Measurements from ENCODE around the gene MYCBPAP. TPM values are rescaled to one million over a fixed set of nuclear protein-coding genes. Genes with fewer than 3 reads are reported as not detected.

The MYCBPAP gene
- total and polyA plus RNA-seq, 2 experiments from 2014 or later = 0.32 to 1.4 TPM

GRCh38 chr17:50549256-50549941 is 41.2 kb downstream of the MYCBPAP start:
- in situ Hi-C loops (cut with MboI) = loop anchor here (5.0 kb wide), 1 partner anchor 148 kb away; no protein-coding TSS in a partner anchor
- no peaks in the 10 kb centered on the region for H3K9me3 ChIP-seq (ENCODE audit: low read depth)

GRCh38 chr17:50549969-50550368 is 41.7 kb downstream of the MYCBPAP start:
- in situ Hi-C loops (cut with MboI) = loop anchor here (5.0 kb wide), 1 partner anchor 147 kb away; no protein-coding TSS in a partner anchor
- no peak overlapping the region for H3K4me2 ChIP-seq (ENCODE audit: unreplicated experiment)

More at GRCh38 chr17:50549256-50549941, 41.2 kb downstream of the MYCBPAP start:
- no peak overlapping the region for H3K4me3 ChIP-seq
- H4K20me1 ChIP-seq (ENCODE audit: insufficient read depth) = no peaks in the 10 kb centered on the region
- no peak overlapping the region for H3K27ac ChIP-seq
- no peak for DNase-seq
- H3K4me1 ChIP-seq (ENCODE audit: insufficient read depth) = peaks cover 6% of the 10 kb centered on the region; the same call in 1 of the 2 replicates
- no peak overlapping the region for H3K4me2 ChIP-seq (ENCODE audit: unreplicated experiment)
- no peak overlapping the region for H3K9ac ChIP-seq
- H3K79me2 ChIP-seq (ENCODE audit: insufficient read depth) = peaks cover 15% of the 10 kb centered on the region
- WGBS, 2 experiments (ENCODE audit: low coverage in 1 of 2, low lambda C conversion rate in 2 of 2, missing lambda C conversion rate in 2 of 2) = 94 to 97% methylated on average over 19 of the region's 19 CpGs
- no peaks in the 10 kb centered on the region for H3K9me2 ChIP-seq (ENCODE audit: insufficient read depth)
- no peaks in the 10 kb centered on the region for H3F3A ChIP-seq (ENCODE audit: insufficient read depth)
- no peak for TF ChIP-seq EZH2phosphoT487 (IDR thresholded peaks at IDR 0.05; ENCODE audit: insufficient read depth, low read depth)
- TF ChIP-seq EZH2 (IDR thresholded peaks at IDR 0.05; ENCODE audit: insufficient read depth, poor library complexity, severe bottlenecking) = no peak
- H2AFZ ChIP-seq = no peak overlapping the region
- no peaks in the 10 kb centered on the region for H3K36me3 ChIP-seq (ENCODE audit: low read depth)
- no peaks in the 10 kb centered on the region for H3K27me3 ChIP-seq (replicated peaks; ENCODE audit: insufficient read depth)

GRCh38 chr17:50550661-50551432 is 42.6 kb downstream of the MYCBPAP start:
- WGBS, 2 experiments (ENCODE audit: low coverage in 1 of 2, low lambda C conversion rate in 2 of 2, missing lambda C conversion rate in 2 of 2) = 50 to 52% methylated on average over 30 to 32 of the region's 32 CpGs
- Histone ChIP-seq H3K4me3 (no peak overlapping the region), H3F3A (ENCODE audit: insufficient read depth) (no peaks in the 10 kb centered on the region), H3K27me3 (replicated peaks; ENCODE audit: insufficient read depth) (no peaks in the 10 kb centered on the region), H3K4me2 (ENCODE audit: unreplicated experiment) (no peak overlapping the region), H3K79me2 (ENCODE audit: insufficient read depth) (peaks cover 15% of the 10 kb centered on the region), H4K20me1 (ENCODE audit: insufficient read depth) (no peaks in the 10 kb centered on the region), H3K36me3 (ENCODE audit: low read depth) (no peaks in the 10 kb centered on the region), H3K9me2 (ENCODE audit: insufficient read depth) (no peaks in the 10 kb centered on the region), H3K9ac (no peak overlapping the region), H3K27ac (no peak overlapping the region), H2AFZ (no peak overlapping the region), H3K9me3 (ENCODE audit: low read depth) (no peaks in the 10 kb centered on the region), H3K4me1 (ENCODE audit: insufficient read depth) (peaks cover 6% of the 10 kb centered on the region; the same call in 1 of the 2 replicates)
- in situ Hi-C loops (cut with MboI) = no loop called here
- TF ChIP-seq EZH2 (IDR thresholded peaks at IDR 0.05; ENCODE audit: insufficient read depth, poor library complexity, severe bottlenecking) = no peak
- TF ChIP-seq EZH2phosphoT487 (IDR thresholded peaks at IDR 0.05; ENCODE audit: insufficient read depth, low read depth) = no peak
- DNase-seq = peak; percentile 93

More at GRCh38 chr17:50549969-50550368, 41.7 kb downstream of the MYCBPAP start:
- Histone ChIP-seq H3K27ac (no peak overlapping the region), H3F3A (ENCODE audit: insufficient read depth) (no peaks in the 10 kb centered on the region), H3K4me3 (no peak overlapping the region), H3K27me3 (replicated peaks; ENCODE audit: insufficient read depth) (no peaks in the 10 kb centered on the region), H3K79me2 (ENCODE audit: insufficient read depth) (peaks cover 15% of the 10 kb centered on the region), H3K4me1 (ENCODE audit: insufficient read depth) (peaks cover 6% of the 10 kb centered on the region; the same call in 1 of the 2 replicates), H3K9me3 (ENCODE audit: low read depth) (no peaks in the 10 kb centered on the region), H3K36me3 (ENCODE audit: low read depth) (no peaks in the 10 kb centered on the region), H3K9ac (no peak overlapping the region), H2AFZ (no peak overlapping the region), H4K20me1 (ENCODE audit: insufficient read depth) (no peaks in the 10 kb centered on the region), H3K9me2 (ENCODE audit: insufficient read depth) (no peaks in the 10 kb centered on the region)
- 93 to 99% methylated on average over 11 of the region's 11 CpGs for WGBS, 2 experiments (ENCODE audit: low coverage in 1 of 2, low lambda C conversion rate in 2 of 2, missing lambda C conversion rate in 2 of 2)
- TF ChIP-seq EZH2phosphoT487 (IDR thresholded peaks at IDR 0.05; ENCODE audit: insufficient read depth, low read depth) (no peak), EZH2 (IDR thresholded peaks at IDR 0.05; ENCODE audit: insufficient read depth, poor library complexity, severe bottlenecking) (no peak)
- DNase-seq = no peak

GRCh38 chr17:50551433-50551815 is 43.2 kb downstream of the MYCBPAP start:
- H3K79me2 ChIP-seq (ENCODE audit: insufficient read depth) = peaks cover 15% of the 10 kb centered on the region
- no peaks in the 10 kb centered on the region for H3K9me2 ChIP-seq (ENCODE audit: insufficient read depth)
- no peaks in the 10 kb centered on the region for H3K27me3 ChIP-seq (replicated peaks; ENCODE audit: insufficient read depth)
- H3K4me3 ChIP-seq = no peak overlapping the region
- H3K4me1 ChIP-seq (ENCODE audit: insufficient read depth) = peaks cover 6% of the 10 kb centered on the region; the same call in 1 of the 2 replicates
- no peaks in the 10 kb centered on the region for H3K9me3 ChIP-seq (ENCODE audit: low read depth)
- in situ Hi-C loops (cut with MboI) = no loop called here
- H4K20me1 ChIP-seq (ENCODE audit: insufficient read depth) = no peaks in the 10 kb centered on the region
- no peaks in the 10 kb centered on the region for H3K36me3 ChIP-seq (ENCODE audit: low read depth)
- TF ChIP-seq EZH2phosphoT487 (IDR thresholded peaks at IDR 0.05; ENCODE audit: insufficient read depth, low read depth) (no peak), EZH2 (IDR thresholded peaks at IDR 0.05; ENCODE audit: insufficient read depth, poor library complexity, severe bottlenecking) (no peak)
- DNase-seq = no peak
- no peak overlapping the region for H3K27ac ChIP-seq
- no peak overlapping the region for H2AFZ ChIP-seq
- no peak overlapping the region for H3K9ac ChIP-seq
- H3K4me2 ChIP-seq (ENCODE audit: unreplicated experiment) = no peak overlapping the region
- no peaks in the 10 kb centered on the region for H3F3A ChIP-seq (ENCODE audit: insufficient read depth)
- 97 to 100% methylated on average over 8 of the region's 8 CpGs for WGBS, 2 experiments (ENCODE audit: low coverage in 1 of 2, low lambda C conversion rate in 2 of 2, missing lambda C conversion rate in 2 of 2)
